ENCODE measurements around the gene EDAR. TPM values are rescaled to one million over a fixed set of nuclear protein-coding genes. Genes with fewer than 3 reads are reported as not detected.

The EDAR gene
- total RNA-seq, 6 donors from 2014 or later, result under 0.01 to 0.13 (median 0.09) TPM; not detected in 3

DNA sequence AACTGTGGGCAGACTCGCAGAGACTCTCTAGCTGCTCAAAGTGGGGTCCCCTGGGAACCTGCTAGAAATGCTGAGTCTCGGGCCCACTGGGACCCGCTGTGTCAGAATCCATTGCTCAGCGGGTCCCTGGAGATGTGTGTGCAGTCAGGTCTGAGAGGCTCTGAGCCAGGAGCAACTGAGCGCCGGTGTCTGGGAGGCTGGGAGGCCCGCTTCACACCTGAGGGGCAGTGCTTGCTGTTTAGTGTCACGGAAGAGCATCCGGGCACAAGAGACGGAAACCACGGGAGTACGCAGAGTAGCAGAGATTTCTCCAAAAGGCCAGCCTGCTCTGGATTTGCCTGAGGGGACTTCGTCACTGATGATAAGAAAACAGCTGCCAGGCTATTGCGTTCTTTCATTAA lies 70.1 kb downstream of the EDAR start:
- Histone ChIP-seq H3K4me1 (no peaks in the 10 kb centered on the region), H3K27ac (no peak overlapping the region), H3K9me3 (no peaks in the 10 kb centered on the region), H3K36me3 (no peaks in the 10 kb centered on the region), H3K27me3 (no peaks in the 10 kb centered on the region), H3K4me3 (no peak overlapping the region)
- TF ChIP-seq, protein P1, sequence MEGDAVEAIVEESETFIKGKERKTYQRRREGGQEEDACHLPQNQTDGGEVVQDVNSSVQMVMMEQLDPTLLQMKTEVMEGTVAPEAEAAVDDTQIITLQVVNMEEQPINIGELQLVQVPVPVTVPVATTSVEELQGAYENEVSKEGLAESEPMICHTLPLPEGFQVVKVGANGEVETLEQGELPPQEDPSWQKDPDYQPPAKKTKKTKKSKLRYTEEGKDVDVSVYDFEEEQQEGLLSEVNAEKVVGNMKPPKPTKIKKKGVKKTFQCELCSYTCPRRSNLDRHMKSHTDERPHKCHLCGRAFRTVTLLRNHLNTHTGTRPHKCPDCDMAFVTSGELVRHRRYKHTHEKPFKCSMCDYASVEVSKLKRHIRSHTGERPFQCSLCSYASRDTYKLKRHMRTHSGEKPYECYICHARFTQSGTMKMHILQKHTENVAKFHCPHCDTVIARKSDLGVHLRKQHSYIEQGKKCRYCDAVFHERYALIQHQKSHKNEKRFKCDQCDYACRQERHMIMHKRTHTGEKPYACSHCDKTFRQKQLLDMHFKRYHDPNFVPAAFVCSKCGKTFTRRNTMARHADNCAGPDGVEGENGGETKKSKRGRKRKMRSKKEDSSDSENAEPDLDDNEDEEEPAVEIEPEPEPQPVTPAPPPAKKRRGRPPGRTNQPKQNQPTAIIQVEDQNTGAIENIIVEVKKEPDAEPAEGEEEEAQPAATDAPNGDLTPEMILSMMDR (IDR thresholded peaks at IDR 0.05), result no peak
- no peak for TF ChIP-seq POLR2AphosphoS5 (IDR thresholded peaks at IDR 0.05)
- no peak for TF ChIP-seq POLR2A (IDR thresholded peaks at IDR 0.05)
- no peak for TF ChIP-seq EP300 (IDR thresholded peaks at IDR 0.05)
- 91 to 93% methylated on average over 10 to 14 of the region's 14 CpGs for WGBS, 2 donors
- ATAC-seq (ENCODE audit: low FRiP score in 2 of 2), result no peak
- DNase-seq, result no peak

- TF ChIP-seq, protein P1 (IDR thresholded peaks at IDR 0.05), result no peak
- no peak for TF ChIP-seq POLR2A (IDR thresholded peaks at IDR 0.05)
- no peak for TF ChIP-seq POLR2AphosphoS5 (IDR thresholded peaks at IDR 0.05)
- no peak for TF ChIP-seq EP300 (IDR thresholded peaks at IDR 0.05)
- Histone ChIP-seq H3K9me3 (no peaks in the 10 kb centered on the region), H3K4me3 (no peak overlapping the region), H3K27ac (no peak overlapping the region), H3K27me3 (no peaks in the 10 kb centered on the region), H3K36me3 (no peaks in the 10 kb centered on the region), H3K4me1 (no peaks in the 10 kb centered on the region)
- ATAC-seq (ENCODE audit: low FRiP score in 2 of 2), result no peak
- 92 to 94% methylated on average over 13 to 15 of the region's 15 CpGs for WGBS, 2 donors
- DNase-seq, result no peak
Measured at GRCh38 chr2:108918156-108918874, 70.7 kb downstream of the EDAR start.

DNA sequence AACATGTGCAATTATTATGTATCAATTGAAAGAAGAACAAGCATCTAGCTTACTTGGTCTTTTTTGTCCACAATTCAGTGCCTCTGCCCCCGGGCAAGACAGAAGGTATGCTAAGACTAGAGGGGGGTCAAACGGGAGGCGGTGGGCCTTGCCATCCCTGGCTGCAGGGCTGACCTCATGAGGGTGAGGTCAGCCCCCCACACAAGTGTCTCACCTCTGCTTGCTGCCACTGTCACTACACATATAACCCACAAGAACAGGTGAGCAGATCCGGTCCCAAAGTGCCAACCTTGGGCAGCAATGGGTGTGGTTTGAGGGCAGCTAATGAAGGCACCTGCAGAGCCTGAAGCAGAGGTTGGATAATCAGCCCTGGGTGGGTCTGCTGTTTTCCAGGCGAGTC lies 71.5 kb downstream of the EDAR start:
- DNase-seq, result no peak
- Histone ChIP-seq H3K9me3 (no peaks in the 10 kb centered on the region), H3K27ac (no peak overlapping the region), H3K36me3 (no peaks in the 10 kb centered on the region), H3K4me3 (no peak overlapping the region), H3K27me3 (no peaks in the 10 kb centered on the region), H3K4me1 (no peaks in the 10 kb centered on the region)
- ATAC-seq (ENCODE audit: low FRiP score in 2 of 2), result no peak
- WGBS, 2 donors, result 84 to 91% methylated on average over 5 of the region's 5 CpGs
- TF ChIP-seq POLR2AphosphoS5 (IDR thresholded peaks at IDR 0.05) (no peak), EP300 (IDR thresholded peaks at IDR 0.05) (no peak), POLR2A (IDR thresholded peaks at IDR 0.05) (no peak)
- TF ChIP-seq, protein P1 (IDR thresholded peaks at IDR 0.05), result no peak

- no peak for ATAC-seq (ENCODE audit: low FRiP score in 2 of 2)
Measured at GRCh38 chr2:108916796-108917421, 72.1 kb downstream of the EDAR start.

More at GRCh38 chr2:108916796-108917421, 72.1 kb downstream of the EDAR start:
- 26 to 37% methylated on average over 10 to 14 of the region's 14 CpGs for WGBS, 2 donors
- no peak for DNase-seq
- no peaks in the 10 kb centered on the region for H3K9me3 ChIP-seq
- H3K27ac ChIP-seq, result no peak overlapping the region
- H3K36me3 ChIP-seq, result no peaks in the 10 kb centered on the region
- H3K27me3 ChIP-seq, result no peaks in the 10 kb centered on the region
- H3K4me3 ChIP-seq, result no peak overlapping the region
- H3K4me1 ChIP-seq, result no peaks in the 10 kb centered on the region
- TF ChIP-seq, protein P1 (IDR thresholded peaks at IDR 0.05), result no peak
- TF ChIP-seq POLR2A (IDR thresholded peaks at IDR 0.05) (no peak), EP300 (IDR thresholded peaks at IDR 0.05) (no peak), POLR2AphosphoS5 (IDR thresholded peaks at IDR 0.05) (no peak)

Data from upper lobe of left lung (tissue), 6 donors.